Neuron (in vitro differentiated cells): ENCODE measurements around the gene ADCY2.

Experiments used
- H2AFZ ChIP-seq: one replicate; pipeline ENCODE4 v1.6.1; 2013; ENCODE audit warnings: low read depth, mild to moderate bottlenecking, inconsistent platforms, low read length, moderate library complexity
- H3K27me3 ChIP-seq: one replicate; pipeline ENCODE4 v1.6.1; 2013; ENCODE audit warnings: low read length; ENCODE audit not compliant: insufficient read depth
- H3K36me3 ChIP-seq: one replicate; pipeline ENCODE4 v1.6.1; 2013; ENCODE audit warnings: low read length; ENCODE audit not compliant: insufficient read depth
- H3K4me1 ChIP-seq: one replicate; pipeline ENCODE4 v1.6.1; 2013; ENCODE audit warnings: low read length; ENCODE audit not compliant: insufficient read depth
- H3K4me3 ChIP-seq: 2 replicates; pipeline ENCODE4 v1.5.1; 2013; ENCODE audit warnings: mild to moderate bottlenecking, low read length, moderate library complexity
- H3K9me3 ChIP-seq: one replicate; pipeline ENCODE4 v1.6.1; 2013; ENCODE audit warnings: low read length

ADCY2 gene

GRCh38 chr5:7728076-7728475, 332.1 kb downstream of the ADCY2 start:
- no peaks in the 10 kb centered on the region for H3K36me3 ChIP-seq
- no peaks in the 10 kb centered on the region for H3K4me1 ChIP-seq
- no peaks in the 10 kb centered on the region for H3K27me3 ChIP-seq
- no peak overlapping the region for H3K4me3 ChIP-seq
- no peak overlapping the region for H2AFZ ChIP-seq
- H3K9me3 ChIP-seq: no peaks in the 10 kb centered on the region

- H2AFZ ChIP-seq: no peak overlapping the region
- H3K4me1 ChIP-seq: peaks cover 5% of the 10 kb centered on the region
- H3K27me3 ChIP-seq: no peaks in the 10 kb centered on the region
- no peak overlapping the region for H3K4me3 ChIP-seq
- peaks cover 2% of the 10 kb centered on the region for H3K9me3 ChIP-seq
- no peaks in the 10 kb centered on the region for H3K36me3 ChIP-seq
These were observed 345.6 kb downstream of the ADCY2 start for GRCh38 chr5:7741415-7742065.

GRCh38 chr5:7742241-7742656, 346.3 kb downstream of the ADCY2 start:
- H2AFZ ChIP-seq: no peak overlapping the region
- H3K4me3 ChIP-seq: no peak overlapping the region
- no peaks in the 10 kb centered on the region for H3K27me3 ChIP-seq
- H3K36me3 ChIP-seq: no peaks in the 10 kb centered on the region
- peaks cover 5% of the 10 kb centered on the region for H3K4me1 ChIP-seq
- H3K9me3 ChIP-seq: peaks cover 2% of the 10 kb centered on the region

GRCh38 chr5:7745882-7746610, 350.1 kb downstream of the ADCY2 start:
- peaks cover 2% of the 10 kb centered on the region for H3K9me3 ChIP-seq
- no peak overlapping the region for H3K4me3 ChIP-seq
- H3K36me3 ChIP-seq: peaks cover 2% of the 10 kb centered on the region
- peaks cover 5% of the 10 kb centered on the region for H3K4me1 ChIP-seq
- no peaks in the 10 kb centered on the region for H3K27me3 ChIP-seq
- H2AFZ ChIP-seq: no peak overlapping the region

GRCh38 chr5:7747728-7748127, 351.8 kb downstream of the ADCY2 start:
- Histone ChIP-seq H3K9me3 (no peaks in the 10 kb centered on the region), H3K4me3 (no peak overlapping the region)

GRCh38 chr5:7749626-7750025, 353.7 kb downstream of the ADCY2 start:
- Histone ChIP-seq H3K4me1 (peaks cover 5% of the 10 kb centered on the region), H2AFZ (no peak overlapping the region), H3K9me3 (no peaks in the 10 kb centered on the region), H3K36me3 (peaks cover 2% of the 10 kb centered on the region), H3K27me3 (no peaks in the 10 kb centered on the region), H3K4me3 (no peak overlapping the region)

More at GRCh38 chr5:7747728-7748127, 351.8 kb downstream of the ADCY2 start:
- H3K27me3 ChIP-seq: no peaks in the 10 kb centered on the region
- no peak overlapping the region for H2AFZ ChIP-seq
- H3K36me3 ChIP-seq: peaks cover 2% of the 10 kb centered on the region
- peaks cover 5% of the 10 kb centered on the region for H3K4me1 ChIP-seq

GRCh38 chr5:7751874-7752273, 355.9 kb downstream of the ADCY2 start:
- peaks cover 2% of the 10 kb centered on the region for H3K36me3 ChIP-seq
- H2AFZ ChIP-seq: no peak overlapping the region
- H3K27me3 ChIP-seq: no peaks in the 10 kb centered on the region
- no peaks in the 10 kb centered on the region for H3K4me1 ChIP-seq
- H3K4me3 ChIP-seq: no peak overlapping the region
- H3K9me3 ChIP-seq: no peaks in the 10 kb centered on the region

GRCh38 chr5:7753181-7753580, 357.2 kb downstream of the ADCY2 start:
- no peak overlapping the region for H2AFZ ChIP-seq
- H3K4me3 ChIP-seq: no peak overlapping the region
- H3K4me1 ChIP-seq: no peaks in the 10 kb centered on the region
- no peaks in the 10 kb centered on the region for H3K9me3 ChIP-seq
- peaks cover 2% of the 10 kb centered on the region for H3K36me3 ChIP-seq
- H3K27me3 ChIP-seq: no peaks in the 10 kb centered on the region

GRCh38 chr5:7753596-7753995, 357.7 kb downstream of the ADCY2 start:
- Histone ChIP-seq H3K27me3 (no peaks in the 10 kb centered on the region), H2AFZ (no peak overlapping the region), H3K9me3 (no peaks in the 10 kb centered on the region), H3K4me3 (no peak overlapping the region), H3K36me3 (peaks cover 2% of the 10 kb centered on the region), H3K4me1 (no peaks in the 10 kb centered on the region)

- Histone ChIP-seq H3K4me1 (no peaks in the 10 kb centered on the region), H3K36me3 (no peaks in the 10 kb centered on the region), H3K27me3 (no peaks in the 10 kb centered on the region)
These were observed 358.6 kb downstream of the ADCY2 start for GRCh38 chr5:7754490-7754889.

GRCh38 chr5:7754997-7755596, 359.2 kb downstream of the ADCY2 start:
- Histone ChIP-seq H3K9me3 (no peaks in the 10 kb centered on the region), H3K36me3 (no peaks in the 10 kb centered on the region), H2AFZ (no peak overlapping the region), H3K4me3 (no peak overlapping the region), H3K27me3 (no peaks in the 10 kb centered on the region), H3K4me1 (no peaks in the 10 kb centered on the region)

More at GRCh38 chr5:7754490-7754889, 358.6 kb downstream of the ADCY2 start:
- no peaks in the 10 kb centered on the region for H3K9me3 ChIP-seq
- no peak overlapping the region for H2AFZ ChIP-seq
- H3K4me3 ChIP-seq: no peak overlapping the region

GRCh38 chr5:7755958-7756357, 360.0 kb downstream of the ADCY2 start:
- H3K4me3 ChIP-seq: no peak overlapping the region
- H3K4me1 ChIP-seq: no peaks in the 10 kb centered on the region
- H3K9me3 ChIP-seq: no peaks in the 10 kb centered on the region
- no peaks in the 10 kb centered on the region for H3K27me3 ChIP-seq
- no peaks in the 10 kb centered on the region for H3K36me3 ChIP-seq
- H2AFZ ChIP-seq: no peak overlapping the region

GRCh38 chr5:7756453-7756852, 360.5 kb downstream of the ADCY2 start:
- H3K9me3 ChIP-seq: no peaks in the 10 kb centered on the region
- no peak overlapping the region for H2AFZ ChIP-seq
- H3K4me3 ChIP-seq: no peak overlapping the region
- H3K27me3 ChIP-seq: no peaks in the 10 kb centered on the region
- no peaks in the 10 kb centered on the region for H3K4me1 ChIP-seq
- H3K36me3 ChIP-seq: no peaks in the 10 kb centered on the region
